PC-3 (cell line): ENCODE measurements around the gene HIBCH. TPM values are rescaled to one million over a fixed set of nuclear protein-coding genes. Genes with fewer than 3 reads are reported as not detected.

Experiments used
- ATAC-seq: fragments of 200-7000 bp; cut with Tn5 transposase; 2 replicates; pipeline ENCODE4 v1.9.1; 2020; ENCODE audit warnings: mild to moderate bottlenecking, moderate library complexity
- BruUV-seq: library from RNA; stranded (reverse); fragments of 400-500 nt; replicated peaks from 2 replicates; lab custom pipeline; 2021; lab: Mats Ljungman, UMichigan
- CTCF ChIA-PET: fragments of 300-600 bp; sonication (Branson Sonifier 250); formaldehyde crosslinking; loops from one replicate; lab custom pipeline; 2022; ENCODE audit warnings: antibody characterized with exemption; lab: Charles Lee
- POLR2A ChIA-PET: fragments of 300-600 bp; sonication (Branson Sonifier 250); formaldehyde crosslinking; loops from one replicate; lab custom pipeline; 2022; ENCODE audit warnings: antibody characterized with exemption; ENCODE audit not compliant: unreplicated experiment; lab: Charles Lee
- DNase-seq: peaks from one replicate; pipeline ENCODE4 v3.0.0-alpha.2; 2015
- H2AFZ ChIP-seq: fragments of 300-600 bp; sonication (generic); 2 replicates; pipeline ENCODE4 v1.6.0; 2016; ENCODE audit warnings: antibody characterized with exemption, low read length
- H3F3A ChIP-seq: fragments of 300-600 bp; sonication (generic); one replicate; pipeline ENCODE4 v1.6.0; 2017; ENCODE audit warnings: antibody characterized with exemption, low read length, control low read depth, mild to moderate bottlenecking; ENCODE audit not compliant: unreplicated experiment
- H3K27ac ChIP-seq: fragments of 300-600 bp; sonication (generic); 2 replicates; pipeline ENCODE4 v1.5.1; 2016; ENCODE audit warnings: mild to moderate bottlenecking, low read length
- H3K27me3 ChIP-seq: fragments of 300-600 bp; sonication (generic); 2 replicates; pipeline ENCODE4 v1.6.1; 2016; ENCODE audit warnings: low read length, mixed read lengths
- H3K36me3 ChIP-seq: fragments of 300-600 bp; sonication (generic); 2 replicates; pipeline ENCODE4 v1.6.1; 2016; ENCODE audit warnings: low read depth, mixed run types, low read length, mixed read lengths
- H3K4me1 ChIP-seq: fragments of 300-600 bp; sonication (generic); 2 replicates; pipeline ENCODE4 v1.5.1; 2016; ENCODE audit warnings: low read length; ENCODE audit not compliant: insufficient read depth
- H3K4me2 ChIP-seq: fragments of 300-600 bp; sonication (generic); 2 replicates; pipeline ENCODE4 v1.6.0; 2016; ENCODE audit warnings: low read length
- H3K4me3 ChIP-seq: fragments of 300-600 bp; sonication (generic); 2 replicates; pipeline ENCODE4 v1.5.1; 2016; ENCODE audit warnings: mild to moderate bottlenecking, low read length, mixed read lengths
- H3K79me2 ChIP-seq: fragments of 300-600 bp; sonication (generic); 2 replicates; pipeline ENCODE4 v1.6.1; 2017; ENCODE audit warnings: low read length, mixed read lengths
- H3K9ac ChIP-seq: fragments of 300-600 bp; sonication (generic); 2 replicates; pipeline ENCODE4 v1.6.0; 2016; ENCODE audit warnings: mild to moderate bottlenecking, low read length
- H3K9me2 ChIP-seq: fragments of 300-600 bp; sonication (generic); replicated peaks from 2 replicates; pipeline ENCODE4 v1.6.1; 2016; ENCODE audit warnings: mixed run types, low read length, mixed read lengths
- H3K9me3 ChIP-seq: fragments of 300-600 bp; sonication (generic); 2 replicates; pipeline ENCODE4 v1.6.1; 2016; ENCODE audit warnings: low read length, mixed read lengths
- H4K20me1 ChIP-seq: fragments of 300-600 bp; sonication (generic); 2 replicates; pipeline ENCODE4 v1.6.1; 2016; ENCODE audit warnings: low read length, mixed read lengths
- CTCF ChIP-seq: fragments of 300-600 bp; sonication (generic); conservative IDR thresholded peaks from 2 replicates; pipeline ENCODE4 v1.5.1; 2017; ENCODE audit warnings: antibody characterized with exemption, low read depth, mild to moderate bottlenecking, low read length
- EZH2 ChIP-seq: fragments of 300-600 bp; sonication (generic); IDR thresholded peaks from one replicate; pipeline ENCODE4 v1.6.1; 2017; ENCODE audit warnings: antibody characterized with exemption, mild to moderate bottlenecking, low read length; ENCODE audit not compliant: unreplicated experiment
- EZH2phosphoT487 ChIP-seq: fragments of 300-600 bp; sonication (generic); IDR thresholded peaks from 2 replicates; pipeline ENCODE4 v1.6.1; 2018; ENCODE audit warnings: mild to moderate bottlenecking, antibody characterized with exemption, low read length, borderline replicate concordance
- intact Hi-C: fragments of 100-400 bp; cut with micrococcal nuclease; formaldehyde crosslinking; loops from 2 replicates; pipeline ENCODE4 v1.9.0; 2023
- total RNA-seq: library from RNA; depleted of rRNA; stranded (reverse); fragments of >200 nt; gene quantifications from 2 replicates; pipeline ENCODE4 v1.2.3, GENCODE V29; 2014

Gene HIBCH
- total RNA-seq, 1 experiment from 2014 or later: 12.0 TPM

GRCh38 chr2:190267302-190267701, 52.3 kb downstream of the HIBCH start:
- Histone ChIP-seq H3K4me2 (peak overlapping the region; percentile 47), H3K4me1 (peaks cover 24% of the 10 kb centered on the region), H2AFZ (no peak overlapping the region), H3K36me3 (peaks cover 7% of the 10 kb centered on the region; the same call in 1 of the 2 replicates), H3K4me3 (no peak overlapping the region), H3K27me3 (no peaks in the 10 kb centered on the region), H3K79me2 (no peaks in the 10 kb centered on the region), H3F3A (no peaks in the 10 kb centered on the region), H3K9me3 (no peaks in the 10 kb centered on the region), H3K9me2 (no peaks in the 10 kb centered on the region), H3K27ac (peak overlapping the region; percentile 33), H4K20me1 (no peaks in the 10 kb centered on the region), H3K9ac (no peak overlapping the region)
- intact Hi-C loops: no loop called here
- TF ChIP-seq EZH2: no peak
- peak; percentile 84 for DNase-seq
- no TSS peak for BruUV-seq
- POLR2A ChIA-PET: no interaction called here
- CTCF ChIA-PET: interaction anchor here (0.7 kb wide), 1 partner anchor 243 kb away, joined by 3 read pairs; no protein-coding TSS in a partner anchor
- ATAC-seq: peak; percentile 76

GRCh38 chr2:190266314-190266713, 53.3 kb downstream of the HIBCH start:
- Histone ChIP-seq H4K20me1 (no peaks in the 10 kb centered on the region), H3K36me3 (peaks cover 7% of the 10 kb centered on the region; the same call in 1 of the 2 replicates), H3F3A (no peaks in the 10 kb centered on the region), H3K27ac (no peak overlapping the region), H3K79me2 (no peaks in the 10 kb centered on the region), H2AFZ (no peak overlapping the region), H3K9ac (no peak overlapping the region), H3K27me3 (no peaks in the 10 kb centered on the region), H3K9me2 (no peaks in the 10 kb centered on the region), H3K9me3 (no peaks in the 10 kb centered on the region), H3K4me1 (peaks cover 24% of the 10 kb centered on the region), H3K4me3 (no peak overlapping the region), H3K4me2 (no peak overlapping the region)
- intact Hi-C loops: no loop called here
- ChIA-PET POLR2A (no interaction called here), CTCF (no interaction called here)
- TF ChIP-seq CTCF (no peak), EZH2 (no peak), EZH2phosphoT487 (no peak)
- no peak for ATAC-seq
- BruUV-seq: no TSS peak
- no peak for DNase-seq

GRCh38 chr2:190261851-190262250, 57.8 kb downstream of the HIBCH start:
- intact Hi-C loops: no loop called here
- Histone ChIP-seq H3K9me2 (no peaks in the 10 kb centered on the region), H3K4me2 (no peak overlapping the region), H3K27ac (no peak overlapping the region), H3F3A (no peaks in the 10 kb centered on the region), H3K4me1 (peaks cover 6% of the 10 kb centered on the region; the same call in 1 of the 2 replicates), H3K9ac (no peak overlapping the region), H3K9me3 (no peaks in the 10 kb centered on the region), H4K20me1 (no peaks in the 10 kb centered on the region), H3K79me2 (no peaks in the 10 kb centered on the region), H3K27me3 (no peaks in the 10 kb centered on the region), H3K36me3 (peaks cover 14% of the 10 kb centered on the region; the same call in 1 of the 2 replicates), H3K4me3 (no peak overlapping the region), H2AFZ (no peak overlapping the region)
- TF ChIP-seq CTCF (no peak), EZH2phosphoT487 (no peak), EZH2 (no peak)
- no TSS peak for BruUV-seq
- CTCF ChIA-PET: no interaction called here
- POLR2A ChIA-PET: no interaction called here
- ATAC-seq (no peak), DNase-seq (no peak)
